GM12878 (cell line): Measurements from ENCODE around the gene GARIN5A.

Experiments
- BACH1 ChIP-seq: fragments of 450-650 bp; IDR thresholded peaks from 2 replicates; pipeline ENCODE4 v1.6.1; 2017; ENCODE audit warnings: mild to moderate bottlenecking, borderline replicate concordance
- CTCF ChIP-seq, 3 experiments: IDR thresholded peaks in 2 of 3; conservative IDR thresholded peaks in 1 of 3; 2 replicates each; pipeline ENCODE4 v1.5.1; 2011; ENCODE audit warnings: low read depth in 3 of 3, low read length in 3 of 3, mild to moderate bottlenecking in 3 of 3, control low read depth in 2 of 3, moderate library complexity in 2 of 3, inconsistent platforms in 1 of 3, mixed read lengths in 1 of 3; ENCODE audit not compliant: control insufficient read depth in 2 of 3, insufficient read depth in 1 of 3; ENCODE audit errors: extremely low read depth in 1 of 3
- ELK1 ChIP-seq: IDR thresholded peaks from 2 replicates; pipeline ENCODE4 v1.6.1; 2012; ENCODE audit warnings: low read depth, low read length, improper control_type of control experiment
- NRF1 ChIP-seq: conservative IDR thresholded peaks from 2 replicates; pipeline ENCODE4 v1.6.1; 2011; ENCODE audit warnings: mild to moderate bottlenecking, low read depth, low read length, improper control_type of control experiment
- POLR2A ChIP-seq: IDR thresholded peaks from 2 replicates; pipeline ENCODE4 v1.6.1; 2011; ENCODE audit warnings: low read depth, mild to moderate bottlenecking, low read length
- POLR2AphosphoS2 ChIP-seq: IDR thresholded peaks from 2 replicates; pipeline ENCODE4 v1.6.1; 2011; ENCODE audit warnings: low read depth, mild to moderate bottlenecking, low read length, improper control_type of control experiment, moderate library complexity
- POLR2AphosphoS5 ChIP-seq: IDR thresholded peaks from 2 replicates; pipeline ENCODE4 v1.6.1; 2011; ENCODE audit warnings: mild to moderate bottlenecking, low read length, inconsistent platforms
- RAD21 ChIP-seq: IDR thresholded peaks from 2 replicates; pipeline ENCODE4 v1.6.1; 2011; ENCODE audit warnings: mild to moderate bottlenecking, low read depth, low read length, moderate library complexity; ENCODE audit not compliant: insufficient read depth
- TAF1 ChIP-seq: IDR thresholded peaks from 2 replicates; pipeline ENCODE4 v1.6.1; 2011; ENCODE audit warnings: mild to moderate bottlenecking, low read depth, low read length, borderline replicate concordance

- TF ChIP-seq ELK1 = no peak
- TF ChIP-seq POLR2AphosphoS5 = no peak
- no peak for TF ChIP-seq POLR2AphosphoS2
- no peak for TF ChIP-seq CTCF (IDR thresholded peaks at IDR 0.05 in 2 of 3, conservative IDR thresholded peaks at IDR 0.05 in 1 of 3; ENCODE audit: control insufficient read depth in 2 of 3, extremely low read depth in 1 of 3, insufficient read depth in 1 of 3, low read depth in 3 of 3, low read length in 3 of 3)
- no peak for TF ChIP-seq TAF1
- no peak for TF ChIP-seq BACH1
- TF ChIP-seq NRF1 = no peak
- TF ChIP-seq RAD21 = no peak
- TF ChIP-seq POLR2A = no peak
Observed at GRCh38 chr19:50517704-50518075, 41.0 kb upstream of the GARIN5A start.
